Loucy (cell line): Measurements from ENCODE around the gene MAST4.

ENCODE experiments used
- H2AFZ ChIP-seq: fragments of 200-600 bp; sonication (generic); 2 replicates; pipeline ENCODE4 v1.6.0; 2016; ENCODE audit warnings: antibody characterized with exemption, mild to moderate bottlenecking, low read length, moderate library complexity
- H3F3A ChIP-seq: fragments of 200-600 bp; 2 replicates; pipeline ENCODE4 v1.6.0; 2016; ENCODE audit warnings: antibody characterized with exemption, low read depth, mild to moderate bottlenecking
- H3K27me3 ChIP-seq: fragments of 200-600 bp; sonication (generic); 2 replicates; pipeline ENCODE4 v1.6.1; 2014; ENCODE audit warnings: low read length, mild to moderate bottlenecking; ENCODE audit not compliant: insufficient read depth, poor library complexity, severe bottlenecking
- H3K36me3 ChIP-seq: fragments of 200-600 bp; sonication (generic); 2 replicates; pipeline ENCODE4 v1.6.1; 2016; ENCODE audit warnings: low read length; ENCODE audit not compliant: insufficient read depth
- H3K4me1 ChIP-seq: fragments of 200-600 bp; sonication (generic); 2 replicates; pipeline ENCODE4 v1.5.1; 2014; ENCODE audit warnings: low read length, mild to moderate bottlenecking; ENCODE audit not compliant: insufficient read depth, poor library complexity, severe bottlenecking
- H3K4me2 ChIP-seq: fragments of 200-600 bp; sonication (generic); 2 replicates; pipeline ENCODE4 v1.6.0; 2014; ENCODE audit warnings: antibody characterized with exemption, low read length, low read depth, mild to moderate bottlenecking; ENCODE audit not compliant: poor library complexity, severe bottlenecking
- H3K4me3 ChIP-seq: fragments of 200-600 bp; sonication (generic); 2 replicates; pipeline ENCODE4 v1.5.1; 2014; ENCODE audit warnings: low read length, mild to moderate bottlenecking, mixed read lengths; ENCODE audit not compliant: poor library complexity, severe bottlenecking
- H3K79me2 ChIP-seq: fragments of 200-600 bp; sonication (generic); 2 replicates; pipeline ENCODE4 v1.6.1; 2014; ENCODE audit warnings: low read length; ENCODE audit not compliant: insufficient read depth
- H3K9ac ChIP-seq: fragments of 200-600 bp; sonication (generic); 2 replicates; pipeline ENCODE4 v1.6.0; 2014; ENCODE audit warnings: mild to moderate bottlenecking, low read depth, low read length, moderate library complexity; ENCODE audit not compliant: poor library complexity, severe bottlenecking
- H3K9me2 ChIP-seq: fragments of 200-600 bp; sonication (generic); replicated peaks from 2 replicates; pipeline ENCODE4 v1.6.1; 2016; ENCODE audit warnings: low read depth, low read length, mixed read lengths
- H3K9me3 ChIP-seq: fragments of 200-600 bp; sonication (generic); 2 replicates; pipeline ENCODE4 v1.6.1; 2014; ENCODE audit warnings: mild to moderate bottlenecking, antibody characterized with exemption, low read length, low read depth; ENCODE audit not compliant: insufficient read depth
- H4K20me1 ChIP-seq: fragments of 200-600 bp; sonication (generic); 2 replicates; pipeline ENCODE4 v1.6.0; 2014; ENCODE audit warnings: antibody characterized with exemption, low read length, mild to moderate bottlenecking; ENCODE audit not compliant: insufficient read depth, poor library complexity, severe bottlenecking
- CTCF ChIP-seq: fragments of 200-600 bp; sonication (generic); conservative IDR thresholded peaks from 2 replicates; pipeline ENCODE4 v1.5.1; 2014; ENCODE audit warnings: mild to moderate bottlenecking, antibody characterized with exemption, low read length
- EZH2phosphoT487 ChIP-seq: fragments of 200-600 bp; IDR thresholded peaks from 2 replicates; pipeline ENCODE4 v1.6.1; 2018; ENCODE audit warnings: antibody characterized with exemption, mild to moderate bottlenecking, moderate library complexity, borderline replicate concordance

MAST4 gene

GRCh38 chr5:67093279-67093678 lies 497.1 kb downstream of the MAST4 start:
- no peaks in the 10 kb centered on the region for H3K27me3 ChIP-seq
- no peak overlapping the region for H3K9ac ChIP-seq
- no peak overlapping the region for H3K4me3 ChIP-seq
- H3K4me1 ChIP-seq = peaks cover 4% of the 10 kb centered on the region
- no peaks in the 10 kb centered on the region for H3F3A ChIP-seq
- H3K36me3 ChIP-seq = peaks cover 31% of the 10 kb centered on the region; the same call in 1 of the 2 replicates
- H3K79me2 ChIP-seq = 0 out of 2 replicates have a peak, but pooled peaks cover 4% of the 10 kb centered on the region
- no peak for TF ChIP-seq EZH2phosphoT487
- TF ChIP-seq CTCF = no peak
- no peaks in the 10 kb centered on the region for H4K20me1 ChIP-seq
- H3K9me2 ChIP-seq = no peaks in the 10 kb centered on the region
- H2AFZ ChIP-seq = no peak overlapping the region
- H3K4me2 ChIP-seq = no peak overlapping the region
- H3K9me3 ChIP-seq = no peaks in the 10 kb centered on the region

- Histone ChIP-seq H4K20me1 (no peaks in the 10 kb centered on the region), H3K4me2 (no peak overlapping the region), H3F3A (no peaks in the 10 kb centered on the region), H3K4me3 (no peak overlapping the region), H3K9me2 (no peaks in the 10 kb centered on the region), H3K9me3 (no peaks in the 10 kb centered on the region), H2AFZ (no peak overlapping the region), H3K9ac (no peak overlapping the region), H3K36me3 (peaks cover 31% of the 10 kb centered on the region; the same call in 1 of the 2 replicates), H3K27me3 (no peaks in the 10 kb centered on the region), H3K4me1 (peaks cover 4% of the 10 kb centered on the region), H3K79me2 (no peaks in the 10 kb centered on the region)
- TF ChIP-seq EZH2phosphoT487 (no peak), CTCF (no peak)
Measured at GRCh38 chr5:67094476-67095300, 498.5 kb downstream of the MAST4 start.

DNA sequence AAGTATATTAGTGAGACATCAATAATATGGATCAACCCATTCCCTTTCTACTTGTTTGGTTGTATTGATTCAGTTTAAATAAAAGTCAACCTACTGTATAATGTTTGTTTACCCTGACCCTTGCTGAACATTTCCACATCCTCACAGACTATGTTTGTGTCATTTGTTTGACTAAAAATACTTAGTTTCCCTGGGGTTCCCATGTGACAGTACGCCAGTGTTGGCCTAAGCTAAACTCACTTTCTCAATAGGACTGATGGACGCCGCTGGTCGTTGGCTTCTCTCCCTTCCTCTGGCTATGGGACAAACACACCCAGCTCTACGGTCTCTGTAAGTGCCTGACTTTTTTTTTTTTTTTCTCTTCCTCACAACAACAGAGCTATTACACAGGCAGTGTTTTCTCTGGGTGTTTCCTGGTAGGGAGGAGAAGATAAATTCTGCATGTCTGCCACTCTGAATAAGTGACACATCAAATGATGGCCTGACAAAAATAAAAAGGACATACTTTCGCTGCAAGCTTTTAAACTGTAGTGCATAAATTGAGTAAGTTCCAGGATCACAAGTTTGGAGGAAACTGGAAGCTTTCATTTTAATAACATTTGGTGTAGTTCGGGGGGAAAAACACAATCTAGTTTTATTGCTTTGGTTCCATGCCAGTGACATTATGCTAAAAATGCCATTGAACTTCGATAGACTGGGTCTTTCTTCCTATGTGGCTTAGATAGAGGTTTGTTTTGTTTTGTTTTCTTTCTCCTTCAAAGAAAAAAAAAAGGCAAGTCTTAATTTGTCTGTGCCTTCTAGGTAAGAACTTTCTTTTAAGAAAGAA lies 499.4 kb downstream of the MAST4 start:
- Histone ChIP-seq H3K9me3 (no peaks in the 10 kb centered on the region), H3K4me1 (peaks cover 4% of the 10 kb centered on the region), H4K20me1 (no peaks in the 10 kb centered on the region), H2AFZ (no peak overlapping the region), H3K4me3 (no peak overlapping the region), H3K79me2 (no peaks in the 10 kb centered on the region), H3F3A (no peaks in the 10 kb centered on the region), H3K9me2 (no peaks in the 10 kb centered on the region), H3K4me2 (no peak overlapping the region), H3K36me3 (peaks cover 36% of the 10 kb centered on the region; the same call in 1 of the 2 replicates), H3K27me3 (no peaks in the 10 kb centered on the region), H3K9ac (no peak overlapping the region)
- TF ChIP-seq EZH2phosphoT487 (no peak), CTCF (no peak)
